ENCODE measurements around the gene IFI16. TPM values are rescaled to one million over a fixed set of nuclear protein-coding genes. Genes with fewer than 3 reads are reported as not detected.
A peak's percentile ranks its signal among the peaks of the same experiment; 100 is the strongest.
"Not testable (repeated sequence)": the region's sequence is repeated elsewhere in the genome, so short reads cannot be mapped to it uniquely, and the experiment has no call there.

The IFI16 gene
- polyA plus RNA-seq, 3 donors, result 64.8 to 99.7 (median 80.1) TPM

- peaks cover 85 to 93% of the 10 kb centered on the region in 2 donors for H3K36me3 Mint-ChIP-seq
Observed at GRCh38 chr1:159040206-159040605, 30.5 kb downstream of the IFI16 start.

DNA sequence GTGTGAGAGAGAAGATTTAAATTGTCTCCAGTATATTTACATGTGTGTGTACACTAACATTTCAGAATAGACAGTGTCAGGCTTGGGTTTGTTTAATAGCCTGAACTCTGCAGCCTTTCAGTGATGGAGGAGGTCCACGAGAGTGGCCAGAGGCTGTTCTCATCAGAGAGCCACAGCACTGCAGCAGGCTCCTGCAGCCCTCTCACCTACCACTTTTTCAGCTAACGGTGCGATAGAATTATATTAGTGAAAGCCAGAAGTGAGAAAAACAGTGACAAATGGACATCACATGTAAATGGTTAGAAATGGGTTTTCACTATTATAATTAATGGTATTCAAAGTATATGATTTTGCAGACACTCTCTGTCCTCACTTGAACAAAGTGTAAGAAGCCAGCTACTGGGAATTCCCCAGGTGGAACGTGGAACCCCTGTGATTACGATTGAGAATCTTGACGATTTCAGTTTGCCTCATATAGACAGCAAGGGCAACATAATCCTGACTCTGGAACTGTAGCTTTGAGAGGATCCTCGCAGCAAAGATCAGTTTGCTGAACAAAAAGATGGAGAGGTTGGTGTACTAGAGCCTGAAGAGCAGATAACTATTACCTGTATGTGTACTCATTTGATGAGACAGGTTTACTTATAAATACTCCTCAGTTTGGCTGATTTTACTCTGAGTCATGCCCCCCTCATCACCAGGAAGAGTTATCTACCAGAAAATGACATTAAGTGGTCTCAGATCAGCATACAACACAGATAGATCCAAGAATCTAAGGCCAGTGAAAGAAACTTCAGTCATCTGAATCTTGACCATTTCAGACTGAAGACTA, 31.4 kb downstream of the IFI16 start:
- no peak overlapping the region for H3K4me3 ChIP-seq (replicated peaks in 1 of 3; ENCODE audit: low read depth in 2 of 3, low read length in 3 of 3)

More at GRCh38 chr1:159040206-159040605, 30.5 kb downstream of the IFI16 start:
- TF ChIP-seq, protein P1, sequence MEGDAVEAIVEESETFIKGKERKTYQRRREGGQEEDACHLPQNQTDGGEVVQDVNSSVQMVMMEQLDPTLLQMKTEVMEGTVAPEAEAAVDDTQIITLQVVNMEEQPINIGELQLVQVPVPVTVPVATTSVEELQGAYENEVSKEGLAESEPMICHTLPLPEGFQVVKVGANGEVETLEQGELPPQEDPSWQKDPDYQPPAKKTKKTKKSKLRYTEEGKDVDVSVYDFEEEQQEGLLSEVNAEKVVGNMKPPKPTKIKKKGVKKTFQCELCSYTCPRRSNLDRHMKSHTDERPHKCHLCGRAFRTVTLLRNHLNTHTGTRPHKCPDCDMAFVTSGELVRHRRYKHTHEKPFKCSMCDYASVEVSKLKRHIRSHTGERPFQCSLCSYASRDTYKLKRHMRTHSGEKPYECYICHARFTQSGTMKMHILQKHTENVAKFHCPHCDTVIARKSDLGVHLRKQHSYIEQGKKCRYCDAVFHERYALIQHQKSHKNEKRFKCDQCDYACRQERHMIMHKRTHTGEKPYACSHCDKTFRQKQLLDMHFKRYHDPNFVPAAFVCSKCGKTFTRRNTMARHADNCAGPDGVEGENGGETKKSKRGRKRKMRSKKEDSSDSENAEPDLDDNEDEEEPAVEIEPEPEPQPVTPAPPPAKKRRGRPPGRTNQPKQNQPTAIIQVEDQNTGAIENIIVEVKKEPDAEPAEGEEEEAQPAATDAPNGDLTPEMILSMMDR (IDR thresholded peaks at IDR 0.05), result no peak
- H3K27me3 ChIP-seq (ENCODE audit: control insufficient read depth in 2 of 2, insufficient read depth in 2 of 2, low read length in 2 of 2), result no peaks in the 10 kb centered on the region
- no peak overlapping the region for H3K4me3 ChIP-seq (replicated peaks in 1 of 3; ENCODE audit: low read depth in 2 of 3, low read length in 3 of 3)
- no peak overlapping the region for H3K4me2 ChIP-seq (replicated peaks; ENCODE audit: extremely low read depth, low read length, poor library complexity, severe bottlenecking)
- H3K36me3 ChIP-seq (replicated peaks in 1 of 2; ENCODE audit: control insufficient read depth in 1 of 2, insufficient read depth in 2 of 2, low read length in 2 of 2), result peaks cover 88 to 96% of the 10 kb centered on the region in 2 donors
- H3K4me1 ChIP-seq (ENCODE audit: control insufficient read depth in 1 of 2, insufficient read depth in 2 of 2, low read length in 2 of 2), result no peaks in the 10 kb centered on the region
- H3K4me1 Mint-ChIP-seq, result no peaks in the 10 kb centered on the region
- intact Hi-C loops (cut with micrococcal nuclease), result no loop called here
- no peaks in the 10 kb centered on the region for H3K9me3 ChIP-seq (replicated peaks in 1 of 2; ENCODE audit: control insufficient read depth in 1 of 2, insufficient read depth in 1 of 2, low read length in 2 of 2)
- H3K79me2 ChIP-seq (ENCODE audit: insufficient read depth, low read length), result peaks cover 46% of the 10 kb centered on the region
- peaks cover 93% of the 10 kb centered on the region for H4K20me1 ChIP-seq (ENCODE audit: insufficient read depth, low read length)
- H3K9ac ChIP-seq (ENCODE audit: insufficient read depth, low read length, poor library complexity, severe bottlenecking), result no peak overlapping the region
- DNase-seq, result no peak
- H3K4me3 Mint-ChIP-seq, result no peak overlapping the region
- H3K27me3 Mint-ChIP-seq (ENCODE audit: low read depth in 3 of 3), result peaks cover 0 to 2% (median 0%) of the 10 kb centered on the region in 3 donors
- no peak overlapping the region for H3K27ac Mint-ChIP-seq
- H3K9me3 Mint-ChIP-seq, result no peaks in the 10 kb centered on the region
- no CpG with 5 or more reads among the region's 1 CpG for WGBS (ENCODE audit: insufficient coverage)
- H2AFZ ChIP-seq (ENCODE audit: insufficient read depth, low read depth, low read length, poor library complexity, severe bottlenecking), result no peak overlapping the region
- H3K27ac ChIP-seq (ENCODE audit: low read depth in 1 of 2, low read length in 2 of 2), result no peak overlapping the region

GRCh38 chr1:159046486-159046885, 36.8 kb downstream of the IFI16 start:
- H3K4me1 Mint-ChIP-seq; H3K4me2 ChIP-seq (replicated peaks; ENCODE audit: extremely low read depth, low read length, poor library complexity, severe bottlenecking); H3K4me1 ChIP-seq (ENCODE audit: control insufficient read depth in 1 of 2, insufficient read depth in 2 of 2, low read length in 2 of 2); H3K27me3 ChIP-seq (ENCODE audit: control insufficient read depth in 2 of 2, insufficient read depth in 2 of 2, low read length in 2 of 2); H3K79me2 ChIP-seq (ENCODE audit: insufficient read depth, low read length); H3K4me3 Mint-ChIP-seq; H3K27me3 Mint-ChIP-seq (ENCODE audit: low read depth in 3 of 3); H3K27ac ChIP-seq (ENCODE audit: low read depth in 1 of 2, low read length in 2 of 2); H2AFZ ChIP-seq (ENCODE audit: insufficient read depth, low read depth, low read length, poor library complexity, severe bottlenecking); intact Hi-C loops (cut with micrococcal nuclease); DNase-seq; H3K4me3 ChIP-seq (replicated peaks in 1 of 3; ENCODE audit: low read depth in 2 of 3, low read length in 3 of 3); H3K9me3 Mint-ChIP-seq; H3K9me3 ChIP-seq (replicated peaks in 1 of 2; ENCODE audit: control insufficient read depth in 1 of 2, insufficient read depth in 1 of 2, low read length in 2 of 2); H3K9ac ChIP-seq (ENCODE audit: insufficient read depth, low read length, poor library complexity, severe bottlenecking): not testable (repeated sequence)
- Histone ChIP-seq H3K36me3 (replicated peaks in 1 of 2; ENCODE audit: control insufficient read depth in 1 of 2, insufficient read depth in 2 of 2, low read length in 2 of 2) (peaks cover 78 to 85% of the 10 kb centered on the region in 2 donors), H4K20me1 (ENCODE audit: insufficient read depth, low read length) (peaks cover 62% of the 10 kb centered on the region)
- no CpG with 5 or more reads among the region's 1 CpG for WGBS (ENCODE audit: insufficient coverage)
- Mint-ChIP-seq H3K36me3 (peaks cover 77 to 87% of the 10 kb centered on the region in 2 donors), H3K27ac (peak overlapping the region in 2 of 7 donors; percentile 22 to 43)

More for the DNA sequence above, 31.4 kb downstream of the IFI16 start:
- Histone ChIP-seq H3K36me3 (replicated peaks in 1 of 2; ENCODE audit: control insufficient read depth in 1 of 2, insufficient read depth in 2 of 2, low read length in 2 of 2) (peaks cover 88 to 96% of the 10 kb centered on the region in 2 donors), H3K4me1 (ENCODE audit: control insufficient read depth in 1 of 2, insufficient read depth in 2 of 2, low read length in 2 of 2) (no peaks in the 10 kb centered on the region), H4K20me1 (ENCODE audit: insufficient read depth, low read length) (peaks cover 88% of the 10 kb centered on the region), H3K27me3 (ENCODE audit: control insufficient read depth in 2 of 2, insufficient read depth in 2 of 2, low read length in 2 of 2) (no peaks in the 10 kb centered on the region), H3K4me2 (replicated peaks; ENCODE audit: extremely low read depth, low read length, poor library complexity, severe bottlenecking) (no peak overlapping the region), H2AFZ (ENCODE audit: insufficient read depth, low read depth, low read length, poor library complexity, severe bottlenecking) (no peak overlapping the region), H3K9me3 (replicated peaks in 1 of 2; ENCODE audit: control insufficient read depth in 1 of 2, insufficient read depth in 1 of 2, low read length in 2 of 2) (no peaks in the 10 kb centered on the region), H3K9ac (ENCODE audit: insufficient read depth, low read length, poor library complexity, severe bottlenecking) (no peak overlapping the region), H3K27ac (ENCODE audit: low read depth in 1 of 2, low read length in 2 of 2) (no peak overlapping the region), H3K79me2 (ENCODE audit: insufficient read depth, low read length) (peaks cover 37% of the 10 kb centered on the region)
- Mint-ChIP-seq H3K9me3 (no peaks in the 10 kb centered on the region), H3K27me3 (ENCODE audit: low read depth in 3 of 3) (no peaks in the 10 kb centered on the region), H3K4me3 (no peak overlapping the region), H3K27ac (peak overlapping the region in 3 of 7 donors; percentile 31 to 47 (median 34)), H3K36me3 (peaks cover 84 to 93% of the 10 kb centered on the region in 2 donors), H3K4me1 (no peaks in the 10 kb centered on the region)
- intact Hi-C loops (cut with micrococcal nuclease), result no loop called here
- TF ChIP-seq, protein P1 (IDR thresholded peaks at IDR 0.05), result no peak
- 100% methylated on average over 4 of the region's 7 CpGs for WGBS (ENCODE audit: insufficient coverage)
- DNase-seq, result no peak
